Neural crest cell (in vitro differentiated cells): ENCODE results near the gene KLK3. TPM values are rescaled to one million over a fixed set of nuclear protein-coding genes. Genes with fewer than 3 reads are reported as not detected.

ENCODE experiments used
- DNase-seq: peaks from one replicate; pipeline ENCODE4 v3.0.0; 2021; ENCODE audit warnings: low read depth, mixed read lengths, low spot score
- H3K27ac Mint-ChIP-seq: one replicate; pipeline ENCODE4 v1.8.0; 2021; ENCODE audit warnings: mild to moderate bottlenecking, mixed read lengths; ENCODE audit not compliant: unreplicated experiment
- H3K27me3 Mint-ChIP-seq: 2 replicates; pipeline ENCODE4 v1.8.0; 2021; ENCODE audit warnings: low read depth, mild to moderate bottlenecking, mixed read lengths
- H3K36me3 Mint-ChIP-seq: 2 replicates; pipeline ENCODE4 v1.8.0; 2021; ENCODE audit warnings: low read depth, mild to moderate bottlenecking, mixed read lengths
- H3K4me1 Mint-ChIP-seq: 2 replicates; pipeline ENCODE4 v1.8.0; 2021; ENCODE audit warnings: mixed read lengths
- H3K4me3 Mint-ChIP-seq: one replicate; pipeline ENCODE4 v1.8.0; 2021; ENCODE audit warnings: mild to moderate bottlenecking, mixed read lengths
- H3K9me3 Mint-ChIP-seq: 2 replicates; pipeline ENCODE4 v1.8.0; 2021; ENCODE audit warnings: mixed read lengths
- total RNA-seq: library from RNA; stranded (reverse); gene quantifications from 2 replicates; pipeline ENCODE4 v1.2.1, GENCODE V29; 2021
- TF ChIP-seq, protein P1 (sequence below): fragments of 200-600 bp; sonication (generic); conservative IDR thresholded peaks from 2 replicates; pipeline ENCODE4 v1.5.0; 2021; ENCODE audit warnings: antibody characterized with exemption, mild to moderate bottlenecking

KLK3 gene
- total RNA-seq, 1 donor from 2014 or later, result not detected

DNA sequence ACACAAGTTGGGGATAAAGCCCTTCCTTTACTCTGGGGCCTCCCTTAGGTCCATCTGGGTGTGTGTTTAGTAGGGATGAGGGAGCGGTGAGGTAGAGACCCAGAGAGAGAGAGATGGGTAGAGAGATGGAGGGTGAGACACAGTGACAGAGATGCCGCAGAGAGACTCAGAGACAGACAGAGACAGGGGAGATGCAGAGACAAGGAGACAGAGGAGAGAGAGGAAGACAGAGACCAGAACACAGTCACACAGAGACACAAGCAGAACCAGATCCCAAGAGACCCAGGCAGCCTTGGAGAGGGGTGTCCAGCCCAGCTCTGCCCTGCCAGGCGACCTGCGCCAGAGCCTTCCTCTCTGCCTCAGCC, 33.5 kb upstream of the KLK3 start:
- Mint-ChIP-seq H3K4me1 (peaks cover 12% of the 10 kb centered on the region), H3K27me3 (peaks cover 93% of the 10 kb centered on the region), H3K27ac (no peak overlapping the region), H3K9me3 (peaks cover 5% of the 10 kb centered on the region), H3K4me3 (no peak overlapping the region), H3K36me3 (peaks cover 2% of the 10 kb centered on the region)
- DNase-seq, result no peak
- TF ChIP-seq, protein P1, sequence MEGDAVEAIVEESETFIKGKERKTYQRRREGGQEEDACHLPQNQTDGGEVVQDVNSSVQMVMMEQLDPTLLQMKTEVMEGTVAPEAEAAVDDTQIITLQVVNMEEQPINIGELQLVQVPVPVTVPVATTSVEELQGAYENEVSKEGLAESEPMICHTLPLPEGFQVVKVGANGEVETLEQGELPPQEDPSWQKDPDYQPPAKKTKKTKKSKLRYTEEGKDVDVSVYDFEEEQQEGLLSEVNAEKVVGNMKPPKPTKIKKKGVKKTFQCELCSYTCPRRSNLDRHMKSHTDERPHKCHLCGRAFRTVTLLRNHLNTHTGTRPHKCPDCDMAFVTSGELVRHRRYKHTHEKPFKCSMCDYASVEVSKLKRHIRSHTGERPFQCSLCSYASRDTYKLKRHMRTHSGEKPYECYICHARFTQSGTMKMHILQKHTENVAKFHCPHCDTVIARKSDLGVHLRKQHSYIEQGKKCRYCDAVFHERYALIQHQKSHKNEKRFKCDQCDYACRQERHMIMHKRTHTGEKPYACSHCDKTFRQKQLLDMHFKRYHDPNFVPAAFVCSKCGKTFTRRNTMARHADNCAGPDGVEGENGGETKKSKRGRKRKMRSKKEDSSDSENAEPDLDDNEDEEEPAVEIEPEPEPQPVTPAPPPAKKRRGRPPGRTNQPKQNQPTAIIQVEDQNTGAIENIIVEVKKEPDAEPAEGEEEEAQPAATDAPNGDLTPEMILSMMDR, result no peak

DNA sequence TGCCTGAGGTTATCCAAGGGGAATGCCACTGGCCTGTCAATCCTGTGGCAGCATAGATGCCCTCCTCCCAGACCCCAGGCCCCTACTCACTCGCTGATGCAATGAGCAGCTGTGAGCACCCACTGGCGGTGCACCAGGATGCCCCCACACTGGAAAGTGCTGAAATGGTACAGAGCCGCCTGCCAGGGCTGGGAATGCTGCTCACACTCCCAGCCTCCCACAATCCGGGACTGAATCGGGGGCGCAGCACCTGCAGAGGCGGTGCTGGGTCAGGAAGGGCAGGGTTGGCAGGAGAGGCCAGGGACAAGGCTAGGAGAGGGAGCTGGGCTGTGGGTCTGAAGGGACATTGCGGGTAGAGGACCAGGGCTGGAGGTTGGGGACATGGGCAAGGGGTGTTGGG, 33.1 kb upstream of the KLK3 start:
- no peak for DNase-seq
- Mint-ChIP-seq H3K4me1 (peaks cover 12% of the 10 kb centered on the region), H3K27ac (no peak overlapping the region), H3K9me3 (peaks cover 3% of the 10 kb centered on the region), H3K36me3 (peaks cover 3% of the 10 kb centered on the region), H3K4me3 (no peak overlapping the region), H3K27me3 (peaks cover 93% of the 10 kb centered on the region)
- TF ChIP-seq, protein P1, result no peak

DNA sequence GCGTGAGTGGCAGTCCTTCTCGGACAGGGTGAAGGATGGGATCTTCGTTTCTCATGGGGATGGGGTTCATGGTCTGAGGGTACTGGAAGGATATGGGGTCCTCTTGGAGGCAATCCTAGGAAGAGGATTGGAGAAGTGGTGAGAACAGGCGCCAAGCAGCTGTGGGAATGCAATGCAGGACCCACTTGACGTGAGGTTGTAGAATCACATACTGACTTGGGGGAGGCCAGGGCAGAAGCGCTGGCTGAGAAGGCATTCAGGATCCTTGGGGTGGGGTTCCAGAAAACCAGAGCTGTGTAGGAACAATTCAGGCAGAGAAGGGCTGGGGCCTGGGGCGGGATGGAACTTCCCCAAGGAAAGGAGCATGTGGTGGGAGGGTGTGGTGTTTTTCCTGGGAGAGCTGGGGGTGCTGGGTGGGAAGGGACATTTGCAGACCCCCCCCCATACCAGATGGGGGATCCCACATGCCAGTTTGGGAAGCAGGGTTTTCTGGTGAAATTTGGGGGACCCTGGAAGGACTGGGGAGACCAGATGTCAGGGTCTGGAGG, 32.0 kb upstream of the KLK3 start:
- no peak overlapping the region for H3K27ac Mint-ChIP-seq
- H3K36me3 Mint-ChIP-seq, result peaks cover 3% of the 10 kb centered on the region
- peaks cover 90% of the 10 kb centered on the region for H3K27me3 Mint-ChIP-seq
- TF ChIP-seq, protein P1, result no peak
- no peak overlapping the region for H3K4me3 Mint-ChIP-seq
- no peak for DNase-seq
- peaks cover 12% of the 10 kb centered on the region for H3K4me1 Mint-ChIP-seq
- peaks cover 3% of the 10 kb centered on the region for H3K9me3 Mint-ChIP-seq

DNA sequence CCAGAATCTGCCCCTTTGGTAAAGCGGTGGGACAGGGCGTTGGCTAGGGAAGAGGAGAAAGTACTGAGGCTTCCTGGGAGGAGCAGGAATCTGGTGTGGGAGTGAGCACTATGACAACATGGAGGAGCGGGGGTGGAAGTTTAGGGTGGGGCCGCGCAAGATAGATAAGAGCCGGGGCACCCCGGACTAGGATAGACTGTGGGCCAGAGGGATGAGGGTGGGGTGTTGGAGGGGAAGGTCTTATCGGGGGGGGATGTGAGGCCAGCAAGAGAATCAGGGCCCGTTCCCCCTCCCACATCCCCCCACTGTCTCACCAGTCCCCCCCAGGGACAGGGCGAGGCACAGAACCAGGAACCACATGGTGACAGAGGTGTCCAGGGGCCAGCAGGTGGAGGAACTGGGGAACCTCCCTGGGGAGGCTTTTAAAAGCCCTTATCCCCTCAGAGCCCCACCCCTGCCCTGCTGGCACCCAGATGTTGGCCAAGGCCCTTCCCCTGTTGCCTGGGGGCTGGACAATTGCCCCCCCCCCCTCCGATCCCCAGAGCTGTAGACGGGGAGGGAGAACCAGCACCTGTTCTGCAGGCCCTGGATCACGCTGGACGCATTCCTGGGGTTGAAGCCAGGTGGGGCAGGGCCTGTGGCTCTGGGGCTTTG, 31.2 kb upstream of the KLK3 start, which contains the start of gene KLK1:
KLK1 (minus strand) TSS at position 399 of the 654 bp plus-strand sequence; CDS start at position 360, 39 bp downstream.
- Mint-ChIP-seq H3K4me1 (peaks cover 12% of the 10 kb centered on the region), H3K27ac (no peak within 1 kb of the TSS), H3K9me3 (peaks cover 3% of the 10 kb centered on the region), H3K4me3 (no peak within 1 kb of the TSS), H3K27me3 (peaks cover 88% of the 10 kb centered on the region), H3K36me3 (peaks cover 3% of the 10 kb centered on the region)
- no peak for DNase-seq
- TF ChIP-seq, protein P1, result no peak

DNA sequence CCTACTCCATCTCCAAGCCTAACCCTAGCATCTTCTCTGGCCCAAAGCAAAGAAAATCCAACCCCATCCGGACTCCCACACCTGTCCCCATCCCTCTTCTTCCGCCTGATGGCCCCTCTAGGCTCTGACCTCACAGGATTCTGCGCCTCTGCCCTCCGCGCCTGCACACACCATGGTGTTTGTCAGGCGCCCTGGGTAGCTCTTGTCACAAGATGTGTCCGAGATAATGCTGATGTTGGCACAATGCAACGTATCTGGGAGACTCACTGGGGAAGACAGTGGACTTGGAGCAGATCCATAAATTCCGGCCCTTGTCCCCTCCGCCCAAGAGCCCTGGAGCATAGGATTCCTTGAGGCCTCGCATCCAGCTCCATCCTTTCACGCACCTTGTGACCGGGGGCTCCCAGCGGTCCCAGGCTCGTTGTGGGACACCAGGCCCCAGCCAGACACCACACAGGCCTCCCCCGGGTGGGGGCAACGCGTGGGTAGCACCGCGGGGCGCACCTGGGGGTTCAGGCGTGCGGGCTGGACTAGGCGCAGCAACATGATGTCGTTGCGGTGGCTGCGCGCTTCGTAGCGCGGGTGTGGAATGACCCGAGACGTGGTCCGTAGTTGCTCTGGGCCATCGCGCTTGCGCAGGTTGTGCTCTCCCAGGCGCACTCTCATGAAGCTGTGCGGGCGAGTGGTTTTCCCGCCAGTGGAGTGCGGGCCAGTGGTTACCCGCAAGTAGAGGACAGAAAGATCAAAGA, 28.0 kb upstream of the KLK3 start:
- Mint-ChIP-seq H3K36me3 (peaks cover 3% of the 10 kb centered on the region), H3K4me3 (no peak overlapping the region), H3K9me3 (peaks cover 3% of the 10 kb centered on the region), H3K27me3 (peaks cover 73% of the 10 kb centered on the region), H3K4me1 (no peaks in the 10 kb centered on the region), H3K27ac (no peak overlapping the region)
- DNase-seq, result no peak
- TF ChIP-seq, protein P1, result no peak
